Subcutaneous adipose tissue (tissue), 4 donors: ENCODE data around the gene PIK3R5. TPM values are rescaled to one million over a fixed set of nuclear protein-coding genes. Genes with fewer than 3 reads are reported as not detected.

ENCODE experiments used
- total RNA-seq, 4 donors: library from RNA; depleted of rRNA; stranded (reverse); fragments of >200 nt; gene quantifications; one replicate each; pipeline ENCODE4 v1.1.0, GENCODE V29; 2016
- TF ChIP-seq, protein P1 (sequence below): fragments of 450-650 bp; IDR thresholded peaks from one replicate; pipeline ENCODE4 v1.5.1; 2016; ENCODE audit warnings: low read depth, mild to moderate bottlenecking, control low read depth, antibody characterized with exemption, moderate library complexity

PIK3R5 gene
- total RNA-seq, 4 donors from 2014 or later, result 12.2 to 56.9 (median 25.5) TPM

DNA sequence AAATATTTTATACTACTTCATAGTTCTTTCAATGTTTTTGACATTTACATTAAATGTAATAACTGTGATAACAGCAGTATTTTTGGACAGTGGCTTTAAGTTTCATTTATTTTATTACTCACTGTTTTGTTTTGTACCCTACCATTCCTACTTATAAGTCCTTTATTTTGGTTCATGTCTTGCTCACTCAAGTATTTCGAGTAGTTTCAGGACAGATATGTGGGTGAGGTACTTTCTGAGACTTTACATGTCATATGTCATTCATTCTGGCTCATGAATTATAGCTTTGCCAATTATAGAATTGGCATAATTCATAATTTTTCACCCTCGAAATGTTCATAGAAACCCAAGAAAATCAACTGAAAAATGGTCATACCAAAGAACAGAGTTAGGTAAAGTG is 44.4 kb downstream of the PIK3R5 start:
- TF ChIP-seq, protein P1, sequence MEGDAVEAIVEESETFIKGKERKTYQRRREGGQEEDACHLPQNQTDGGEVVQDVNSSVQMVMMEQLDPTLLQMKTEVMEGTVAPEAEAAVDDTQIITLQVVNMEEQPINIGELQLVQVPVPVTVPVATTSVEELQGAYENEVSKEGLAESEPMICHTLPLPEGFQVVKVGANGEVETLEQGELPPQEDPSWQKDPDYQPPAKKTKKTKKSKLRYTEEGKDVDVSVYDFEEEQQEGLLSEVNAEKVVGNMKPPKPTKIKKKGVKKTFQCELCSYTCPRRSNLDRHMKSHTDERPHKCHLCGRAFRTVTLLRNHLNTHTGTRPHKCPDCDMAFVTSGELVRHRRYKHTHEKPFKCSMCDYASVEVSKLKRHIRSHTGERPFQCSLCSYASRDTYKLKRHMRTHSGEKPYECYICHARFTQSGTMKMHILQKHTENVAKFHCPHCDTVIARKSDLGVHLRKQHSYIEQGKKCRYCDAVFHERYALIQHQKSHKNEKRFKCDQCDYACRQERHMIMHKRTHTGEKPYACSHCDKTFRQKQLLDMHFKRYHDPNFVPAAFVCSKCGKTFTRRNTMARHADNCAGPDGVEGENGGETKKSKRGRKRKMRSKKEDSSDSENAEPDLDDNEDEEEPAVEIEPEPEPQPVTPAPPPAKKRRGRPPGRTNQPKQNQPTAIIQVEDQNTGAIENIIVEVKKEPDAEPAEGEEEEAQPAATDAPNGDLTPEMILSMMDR, result no peak

DNA sequence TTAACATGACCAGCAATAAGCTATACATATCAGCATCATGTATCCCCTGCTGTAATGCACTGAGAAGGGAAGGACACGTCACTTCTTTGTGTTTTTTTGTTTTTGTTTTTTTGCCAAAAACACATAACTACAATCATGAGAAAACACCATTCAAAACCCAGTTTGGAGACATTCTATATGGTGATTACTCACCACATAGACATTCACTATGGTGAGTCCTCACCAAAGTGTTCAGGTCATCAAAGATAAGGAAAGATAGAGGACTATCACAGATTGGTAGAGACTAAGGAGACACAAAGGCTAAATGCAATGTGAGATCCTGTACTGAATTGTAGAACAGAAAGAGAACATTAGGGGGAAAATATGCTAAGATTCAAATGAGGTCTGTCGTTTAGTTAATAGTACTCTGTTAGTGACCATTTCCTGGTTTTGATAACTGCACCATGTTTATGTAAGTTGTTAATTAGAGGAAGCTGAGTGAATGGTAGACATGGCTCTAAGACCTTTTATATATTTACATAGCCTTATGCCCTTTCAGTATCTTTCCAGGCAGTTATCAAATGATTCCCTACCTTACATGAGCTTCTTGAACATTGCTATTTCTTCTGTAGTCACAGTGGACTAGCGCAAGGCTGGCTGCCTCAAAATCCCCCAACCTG is 46.6 kb downstream of the PIK3R5 start:
- TF ChIP-seq, protein P1, result no peak

DNA sequence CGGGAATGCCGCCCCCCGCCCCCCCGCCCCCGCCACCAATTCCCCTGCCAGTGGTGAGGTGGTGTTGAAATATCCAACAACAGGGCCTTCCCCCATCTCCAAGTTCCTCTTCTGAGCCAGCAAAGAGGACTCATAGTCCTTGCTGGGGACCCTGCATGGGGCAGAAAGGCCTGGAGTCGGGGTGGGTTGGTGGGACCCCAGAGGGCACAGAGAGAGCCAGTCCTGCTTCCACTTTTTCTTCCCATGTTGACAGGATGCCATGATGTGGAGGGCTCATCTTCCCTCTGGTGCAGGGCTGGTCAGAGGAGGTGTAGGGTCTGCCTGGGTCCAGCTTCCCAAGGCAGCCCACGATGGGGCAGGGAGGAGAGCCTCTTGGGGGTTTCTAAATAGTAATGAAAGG is 49.0 kb downstream of the PIK3R5 start:
- TF ChIP-seq, protein P1, result no peak

DNA sequence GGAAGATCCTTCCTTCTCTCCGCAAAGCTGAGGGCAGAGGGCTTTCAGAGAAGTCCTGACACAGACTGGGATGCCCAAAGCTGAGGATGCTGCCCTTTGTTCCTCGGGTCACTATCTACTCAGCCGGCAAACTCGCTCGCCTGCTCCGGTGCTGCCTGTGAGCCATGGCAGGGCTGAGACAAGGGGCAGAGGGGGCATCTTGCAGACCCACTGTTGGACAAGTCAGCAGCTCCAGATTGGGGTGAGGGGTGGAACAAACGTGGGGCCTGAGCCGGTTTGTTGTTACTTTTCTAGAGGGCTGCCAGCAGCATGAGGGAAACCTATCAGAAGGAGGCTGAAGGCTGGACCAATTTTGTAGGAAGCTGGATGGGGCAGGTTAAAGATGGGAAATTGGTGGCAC is 51.0 kb downstream of the PIK3R5 start:
- TF ChIP-seq, protein P1, result no peak

DNA sequence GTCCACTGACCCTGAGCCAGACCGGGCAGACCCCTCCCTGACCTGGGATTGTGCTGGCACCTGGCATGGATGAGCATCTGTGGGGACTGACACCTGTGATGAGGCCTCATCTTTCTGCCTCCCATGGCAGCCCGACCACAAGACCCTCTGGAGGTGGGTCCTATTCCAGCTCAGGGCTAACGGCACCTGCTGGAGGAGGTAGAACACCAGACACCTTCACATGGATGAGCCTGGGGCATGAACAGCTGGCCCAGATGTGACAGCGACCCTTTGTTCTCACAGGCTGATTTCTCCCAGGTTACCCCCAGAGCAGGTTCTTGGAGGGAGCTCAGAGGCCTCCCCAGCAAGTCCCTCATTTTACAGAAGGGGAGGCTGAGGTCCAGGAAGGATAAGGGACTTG is 51.6 kb downstream of the PIK3R5 start:
- TF ChIP-seq, protein P1, result no peak

DNA sequence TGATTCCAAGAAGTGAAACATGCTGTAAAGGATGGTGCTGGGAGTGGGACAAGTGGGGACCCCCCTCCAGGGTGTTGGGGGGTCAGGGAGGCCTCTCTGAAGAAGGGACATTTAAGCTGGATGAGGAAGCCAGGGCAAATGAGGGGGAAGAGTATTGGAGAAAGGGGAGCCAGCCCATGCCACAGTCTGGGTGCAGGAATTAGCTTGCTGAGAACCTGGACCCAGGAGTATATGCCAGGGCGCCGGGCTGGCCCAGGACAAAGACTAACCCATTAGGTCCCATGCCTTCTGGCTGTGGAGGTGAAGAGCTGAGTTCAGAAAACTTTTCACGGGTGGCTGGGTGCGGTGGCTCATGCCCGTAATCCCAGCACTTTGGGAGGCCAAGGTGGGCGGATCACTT is 52.4 kb downstream of the PIK3R5 start:
- TF ChIP-seq, protein P1, result no peak

DNA sequence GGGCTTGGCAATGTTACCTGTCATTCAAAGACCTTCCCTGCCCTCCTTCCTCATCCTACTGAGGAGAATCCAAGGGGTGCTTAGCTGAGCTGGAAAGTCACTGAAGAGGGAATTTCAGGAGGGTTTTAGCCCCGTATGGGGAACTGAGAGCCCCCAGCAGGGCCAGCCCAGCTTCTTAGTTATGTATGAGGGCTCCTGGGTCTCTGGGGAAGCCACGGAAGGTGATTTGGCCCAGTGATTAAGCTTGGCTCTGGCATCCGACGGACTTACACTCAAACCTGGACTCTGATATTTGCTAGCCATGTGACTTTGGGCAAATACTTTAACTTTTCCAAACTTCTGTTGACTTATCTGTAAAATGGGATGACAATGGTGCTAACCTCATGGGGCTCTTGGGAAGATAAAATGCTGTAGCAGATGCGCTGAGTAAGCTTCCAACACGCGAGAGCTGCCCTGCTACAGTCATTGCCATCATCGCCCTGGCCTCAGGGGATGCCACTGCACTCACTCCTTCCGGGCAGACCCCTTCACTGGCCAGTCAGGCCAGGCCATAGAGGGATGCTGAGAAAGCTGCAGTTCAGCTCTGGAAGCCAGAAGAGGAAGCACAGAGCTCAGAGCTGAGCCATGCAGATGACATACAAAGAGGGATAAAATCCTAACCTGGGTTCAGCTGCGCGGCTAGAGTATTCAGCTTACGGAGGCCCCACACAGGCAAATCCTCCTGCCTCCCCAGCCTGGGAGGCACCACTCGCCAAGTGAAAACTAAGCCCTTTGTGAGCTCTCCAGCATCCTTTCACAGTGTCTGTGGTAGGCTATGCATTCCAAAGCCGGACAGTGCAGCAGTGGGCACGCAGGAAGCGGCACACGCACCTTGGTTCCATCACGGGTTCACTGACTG is 53.2 kb downstream of the PIK3R5 start:
- TF ChIP-seq, protein P1, result no peak
